GM23248 (cell line): Measurements from ENCODE around the gene CRYBA4.

ENCODE experiments used
- EZH2 ChIP-seq: fragments of 200-600 bp; sonication (generic); IDR thresholded peaks from 2 replicates; pipeline ENCODE4 v1.6.1; 2018; ENCODE audit warnings: antibody characterized with exemption, mild to moderate bottlenecking; ENCODE audit not compliant: insufficient read depth, poor library complexity, severe bottlenecking
- EZH2phosphoT487 ChIP-seq: fragments of 200-600 bp; sonication (generic); IDR thresholded peaks from 2 replicates; pipeline ENCODE4 v1.6.1; 2018; ENCODE audit warnings: antibody characterized with exemption, moderate library complexity, mild to moderate bottlenecking, low read depth; ENCODE audit not compliant: insufficient read depth

GRCh38 chr22:26580240-26580962 lies 41.4 kb upstream of the CRYBA4 start:
- TF ChIP-seq EZH2 (no peak), EZH2phosphoT487 (no peak)
